Hepatocyte (in vitro differentiated cells): ENCODE measurements around the gene NPLOC4. TPM values are rescaled to one million over a fixed set of nuclear protein-coding genes. Genes with fewer than 3 reads are reported as not detected.

ENCODE experiments used
- DNase-seq: peaks from one replicate; pipeline ENCODE4 v3.0.0-alpha.2; 2016; ENCODE audit warnings: low spot score
- H2AFZ ChIP-seq: fragments of 200-600 bp; sonication (generic); 2 replicates; pipeline ENCODE4 v1.6.0; 2016; ENCODE audit warnings: antibody characterized with exemption, mild to moderate bottlenecking
- H3K27ac ChIP-seq: fragments of 200-600 bp; sonication (generic); 2 replicates; pipeline ENCODE4 v1.5.1; 2016; ENCODE audit warnings: mild to moderate bottlenecking
- H3K27me3 ChIP-seq: fragments of 200-600 bp; sonication (generic); 2 replicates; pipeline ENCODE4 v1.6.1; 2016
- H3K36me3 ChIP-seq: fragments of 200-600 bp; sonication (generic); replicated peaks from 2 replicates; pipeline ENCODE4 v1.5.1; 2016; ENCODE audit warnings: low read depth; ENCODE audit not compliant: insufficient read depth
- H3K4me1 ChIP-seq: fragments of 200-600 bp; sonication (generic); 2 replicates; pipeline ENCODE4 v1.5.1; 2016; ENCODE audit warnings: mild to moderate bottlenecking, moderate library complexity; ENCODE audit not compliant: insufficient read depth
- H3K4me2 ChIP-seq: fragments of 200-600 bp; sonication (generic); 2 replicates; pipeline ENCODE4 v1.6.0; 2016
- H3K4me3 ChIP-seq: fragments of 200-600 bp; sonication (generic); 2 replicates; pipeline ENCODE4 v1.5.1; 2016; ENCODE audit warnings: mild to moderate bottlenecking
- H3K79me2 ChIP-seq: fragments of 200-600 bp; sonication (generic); 2 replicates; pipeline ENCODE4 v1.6.0; 2017; ENCODE audit warnings: mild to moderate bottlenecking
- H3K9me2 ChIP-seq: fragments of 200-600 bp; sonication (generic); replicated peaks from 2 replicates; pipeline ENCODE4 v1.6.0; 2017; ENCODE audit warnings: mild to moderate bottlenecking; ENCODE audit not compliant: insufficient read depth
- H3K9me3 ChIP-seq: fragments of 200-600 bp; sonication (generic); 2 replicates; pipeline ENCODE4 v1.5.1; 2016; ENCODE audit warnings: low read depth, mild to moderate bottlenecking
- H4K20me1 ChIP-seq: fragments of 200-600 bp; sonication (generic); 2 replicates; pipeline ENCODE4 v1.6.0; 2016; ENCODE audit warnings: mild to moderate bottlenecking; ENCODE audit not compliant: insufficient read depth, poor library complexity, severe bottlenecking
- CTCF ChIP-seq: fragments of 200-600 bp; sonication (generic); IDR thresholded peaks from 2 replicates; pipeline ENCODE4 v1.5.1; 2016; ENCODE audit warnings: antibody characterized with exemption, mild to moderate bottlenecking; ENCODE audit not compliant: poor library complexity
- EZH2 ChIP-seq: fragments of 200-600 bp; sonication (generic); IDR thresholded peaks from 2 replicates; pipeline ENCODE4 v1.6.1; 2016; ENCODE audit warnings: antibody characterized with exemption, mild to moderate bottlenecking, borderline replicate concordance
- EZH2phosphoT487 ChIP-seq: fragments of 200-600 bp; sonication (generic); IDR thresholded peaks from one replicate; pipeline ENCODE4 v1.6.1; 2018; ENCODE audit warnings: antibody characterized with exemption, mild to moderate bottlenecking, low read depth, moderate library complexity; ENCODE audit not compliant: unreplicated experiment, severe bottlenecking
- WGBS: methylation state at CpG from one replicate; pipeline ENCODE4 v1.1.6; 2016; ENCODE audit warnings: low lambda C conversion rate; ENCODE audit errors: missing lambda C conversion rate; 5-methylcytosine and 5-hydroxymethylcytosine counted together
- polyA plus RNA-seq: library from polyadenylated mRNA; unstranded; fragments of >200 nt; fragmentation: Nextera tagmentation; extraction: Ambion mirVana; gene quantifications from 2 replicates; pipeline ENCODE4 v1.2.1, GENCODE V29; 2016
- total RNA-seq: library from RNA; depleted of rRNA; stranded (reverse); fragments of >200 nt; gene quantifications from 2 replicates; pipeline ENCODE4 v1.2.3, GENCODE V29; 2014

Gene NPLOC4
- total and polyA plus RNA-seq, 2 experiments from 2014 or later, result 53.7 to 54.6 TPM

- peak overlapping the region; percentile 100 for H3K4me2 ChIP-seq
- no peak for DNase-seq
- no peak for TF ChIP-seq CTCF
- 69% methylated on average over 19 of the region's 19 CpGs for WGBS
- H3K4me3 ChIP-seq, result peak overlapping the region; percentile 33
- H3K79me2 ChIP-seq, result peaks cover 57% of the 10 kb centered on the region
- no peaks in the 10 kb centered on the region for H3K9me2 ChIP-seq
- H2AFZ ChIP-seq, result no peak overlapping the region
- H3K36me3 ChIP-seq, result peaks cover 1% of the 10 kb centered on the region
- no peaks in the 10 kb centered on the region for H3K9me3 ChIP-seq
- H3K27me3 ChIP-seq, result peaks cover 4% of the 10 kb centered on the region
- H3K4me1 ChIP-seq, result peaks cover 51% of the 10 kb centered on the region
- H3K27ac ChIP-seq, result peak overlapping the region; percentile 100
- H4K20me1 ChIP-seq, result peaks cover 36% of the 10 kb centered on the region
Measured at GRCh38 chr17:81515530-81516041, 121.3 kb downstream of the NPLOC4 start.

GRCh38 chr17:81514739-81515529 is 122.0 kb downstream of the NPLOC4 start:
- peak overlapping the region; percentile 83 for H3K4me3 ChIP-seq
- 2% methylated on average over 21 of the region's 82 CpGs for WGBS
- DNase-seq, result peak; percentile 93
- peak overlapping the region; percentile 100 for H3K4me2 ChIP-seq
- H2AFZ ChIP-seq, result no peak overlapping the region
- no peak for TF ChIP-seq EZH2phosphoT487
- H3K36me3 ChIP-seq, result peaks cover 8% of the 10 kb centered on the region
- H3K4me1 ChIP-seq, result peaks cover 46% of the 10 kb centered on the region
- H3K9me2 ChIP-seq, result no peaks in the 10 kb centered on the region
- peaks cover 64% of the 10 kb centered on the region for H3K79me2 ChIP-seq
- H3K9me3 ChIP-seq, result no peaks in the 10 kb centered on the region
- peaks cover 4% of the 10 kb centered on the region for H3K27me3 ChIP-seq
- H4K20me1 ChIP-seq, result peaks cover 42% of the 10 kb centered on the region
- peak overlapping the region; percentile 100 for H3K27ac ChIP-seq

GRCh38 chr17:81514489-81514738 is 122.5 kb downstream of the NPLOC4 start:
- Histone ChIP-seq H3K4me1 (peaks cover 41% of the 10 kb centered on the region), H3K4me2 (peak overlapping the region; percentile 100), H3K79me2 (peaks cover 69% of the 10 kb centered on the region), H3K4me3 (peak overlapping the region; percentile 83), H3K27ac (peak overlapping the region; percentile 100), H2AFZ (peak overlapping the region; percentile 31), H3K36me3 (peaks cover 9% of the 10 kb centered on the region), H3K9me3 (no peaks in the 10 kb centered on the region), H3K27me3 (peaks cover 4% of the 10 kb centered on the region), H4K20me1 (peaks cover 47% of the 10 kb centered on the region), H3K9me2 (no peaks in the 10 kb centered on the region)
- 0% methylated on average over 1 of the region's 34 CpGs for WGBS
- TF ChIP-seq EZH2phosphoT487 (no peak), CTCF (no peak), EZH2 (no peak)
- DNase-seq, result no peak

- H3K4me1 ChIP-seq, result peaks cover 39% of the 10 kb centered on the region
- peaks cover 9% of the 10 kb centered on the region for H3K36me3 ChIP-seq
- H3K79me2 ChIP-seq, result peaks cover 74% of the 10 kb centered on the region
- peaks cover 52% of the 10 kb centered on the region for H4K20me1 ChIP-seq
- H3K27ac ChIP-seq, result peak overlapping the region; percentile 100
- H3K27me3 ChIP-seq, result peaks cover under 1% of the 10 kb centered on the region
- TF ChIP-seq CTCF, result no peak
- no peak for TF ChIP-seq EZH2
- TF ChIP-seq EZH2phosphoT487, result no peak
- H2AFZ ChIP-seq, result peak overlapping the region; percentile 31
- 1% methylated on average over 49 of the region's 64 CpGs for WGBS
- H3K4me3 ChIP-seq, result peak overlapping the region; percentile 83
- H3K9me2 ChIP-seq, result no peaks in the 10 kb centered on the region
- H3K4me2 ChIP-seq, result peak overlapping the region; percentile 100
- H3K9me3 ChIP-seq, result no peaks in the 10 kb centered on the region
- DNase-seq, result peak; percentile 90
Measured at GRCh38 chr17:81513753-81514488, 123.0 kb downstream of the NPLOC4 start.
